ENCODE measurements around the gene UTP25.
"Not testable (repeated sequence)": the region's sequence is repeated elsewhere in the genome, so short reads cannot be mapped to it uniquely, and the experiment has no call there.

Gene UTP25

GRCh38 chr1:209876078-209876800 lies 48.5 kb downstream of the UTP25 start:
- DNase-seq, result no peak

- no peak for DNase-seq
Measured at GRCh38 chr1:209877087-209877764, 49.5 kb downstream of the UTP25 start.

GRCh38 chr1:209878964-209879363 lies 51.2 kb downstream of the UTP25 start:
- no peak for DNase-seq

GRCh38 chr1:209879539-209879938 lies 51.8 kb downstream of the UTP25 start:
- DNase-seq, result no peak

GRCh38 chr1:209880031-209880430 lies 52.3 kb downstream of the UTP25 start:
- no peak for DNase-seq

GRCh38 chr1:209881619-209882018 lies 53.8 kb downstream of the UTP25 start:
- no peak for DNase-seq

- DNase-seq, result no peak
Measured at GRCh38 chr1:209882286-209882685, 54.5 kb downstream of the UTP25 start.

GRCh38 chr1:209882942-209883340 lies 55.2 kb downstream of the UTP25 start:
- DNase-seq, result no peak

GRCh38 chr1:209883341-209883971 lies 55.7 kb downstream of the UTP25 start:
- no peak for DNase-seq

- no peak for DNase-seq
Measured at GRCh38 chr1:209884249-209884648, 56.5 kb downstream of the UTP25 start.

- peak in 2 of 4 experiments; percentile 3 to 8 for DNase-seq
Measured at GRCh38 chr1:209884665-209885117, 56.9 kb downstream of the UTP25 start.

GRCh38 chr1:209885403-209886218 lies 57.8 kb downstream of the UTP25 start:
- DNase-seq, result no peak

- no peak for DNase-seq
Measured at GRCh38 chr1:209886219-209886536, 58.4 kb downstream of the UTP25 start.

- DNase-seq, result not testable (repeated sequence)
Measured at GRCh38 chr1:209888291-209889076, 60.7 kb downstream of the UTP25 start.

- DNase-seq, result no peak
Measured at GRCh38 chr1:209889077-209889418, 61.3 kb downstream of the UTP25 start.

- no peak for DNase-seq
Measured at GRCh38 chr1:209890641-209891330, 63.0 kb downstream of the UTP25 start.

GRCh38 chr1:209893751-209894150 lies 66.0 kb downstream of the UTP25 start:
- no peak for DNase-seq

- DNase-seq, result no peak
Measured at GRCh38 chr1:209895709-209896108, 67.9 kb downstream of the UTP25 start.

- DNase-seq, result no peak
Measured at GRCh38 chr1:209896346-209896745, 68.6 kb downstream of the UTP25 start.

GRCh38 chr1:209898271-209898670 lies 70.5 kb downstream of the UTP25 start:
- DNase-seq, result not testable (repeated sequence)

- not testable (repeated sequence) for DNase-seq
Measured at GRCh38 chr1:209898851-209899250, 71.1 kb downstream of the UTP25 start.

GRCh38 chr1:209899948-209900347 lies 72.2 kb downstream of the UTP25 start:
- no peak for DNase-seq

Data from activated CD4-positive, CD25-positive, alpha-beta regulatory T cell (primary cell).